Calu3 (cell line): ENCODE measurements around the gene OTUD7B. TPM values are rescaled to one million over a fixed set of nuclear protein-coding genes. Genes with fewer than 3 reads are reported as not detected.

Experiments
- BruUV-seq: library from RNA; stranded (reverse); fragments of 400-500 nt; replicated peaks from 2 replicates; lab custom pipeline; 2021; lab: Mats Ljungman, UMichigan
- CTCF ChIA-PET: fragments of 300-600 bp; sonication (Branson Sonifier 250); formaldehyde crosslinking; loops from one replicate; lab custom pipeline; 2022; ENCODE audit warnings: antibody characterized with exemption; lab: Charles Lee
- DNase-seq: peaks from one replicate; pipeline ENCODE4 v3.0.0; 2022
- H3K27ac Mint-ChIP-seq: one replicate; pipeline ENCODE4 v1.8.0; 2022; ENCODE audit warnings: mixed read lengths; ENCODE audit not compliant: unreplicated experiment
- H3K27me3 Mint-ChIP-seq: one replicate; pipeline ENCODE4 v1.8.0; 2022; ENCODE audit warnings: mixed read lengths; ENCODE audit not compliant: unreplicated experiment
- H3K36me3 Mint-ChIP-seq: one replicate; pipeline ENCODE4 v1.8.0; 2022; ENCODE audit warnings: mild to moderate bottlenecking, moderate library complexity, mixed read lengths; ENCODE audit not compliant: insufficient read depth, unreplicated experiment
- H3K4me1 Mint-ChIP-seq: one replicate; pipeline ENCODE4 v1.8.0; 2022; ENCODE audit warnings: mild to moderate bottlenecking, low read depth, mixed read lengths; ENCODE audit not compliant: unreplicated experiment
- H3K4me3 Mint-ChIP-seq: one replicate; pipeline ENCODE4 v1.8.0; 2022; ENCODE audit warnings: mild to moderate bottlenecking, low read depth, moderate library complexity, mixed read lengths; ENCODE audit not compliant: unreplicated experiment
- H3K9me3 Mint-ChIP-seq: one replicate; pipeline ENCODE4 v1.8.0; 2022; ENCODE audit warnings: low read depth, mixed read lengths; ENCODE audit not compliant: unreplicated experiment
- CTCF ChIP-seq: fragments of 200-600 bp; IDR thresholded peaks from one replicate; pipeline ENCODE4 v1.8.0; 2022; ENCODE audit warnings: antibody characterized with exemption; ENCODE audit not compliant: unreplicated experiment
- intact Hi-C: fragments of 100-400 bp; cut with micrococcal nuclease; formaldehyde crosslinking; loops from one replicate; pipeline ENCODE4 v1.10.0; 2022; ENCODE audit not compliant: unreplicated experiment
- total RNA-seq: library from RNA; stranded (reverse); gene quantifications from 2 replicates; pipeline ENCODE4 v1.2.3, GENCODE V29; 2022

Gene OTUD7B
- total RNA-seq, 1 experiment from 2014 or later = 34.9 TPM

GRCh38 chr1:149932474-149932873 is 78.1 kb downstream of the OTUD7B start:
- intact Hi-C loops = no loop called here
- no peaks in the 10 kb centered on the region for H3K27me3 Mint-ChIP-seq
- DNase-seq = no peak
- no TSS peak for BruUV-seq
- no peak for TF ChIP-seq CTCF
- CTCF ChIA-PET = interaction anchor here (0.6 kb wide), 1 partner anchor 62 kb away, joined by 3 read pairs; no protein-coding TSS in a partner anchor
- H3K4me1 Mint-ChIP-seq = peaks cover 45% of the 10 kb centered on the region
- H3K4me3 Mint-ChIP-seq = no peak overlapping the region
- no peaks in the 10 kb centered on the region for H3K9me3 Mint-ChIP-seq
- peaks cover 55% of the 10 kb centered on the region for H3K36me3 Mint-ChIP-seq
- H3K27ac Mint-ChIP-seq = no peak overlapping the region

GRCh38 chr1:149931212-149931790 is 79.2 kb downstream of the OTUD7B start:
- no peak for DNase-seq
- no peak for TF ChIP-seq CTCF
- no peak overlapping the region for H3K4me3 Mint-ChIP-seq
- peaks cover 37% of the 10 kb centered on the region for H3K4me1 Mint-ChIP-seq
- H3K27ac Mint-ChIP-seq = peak overlapping the region; percentile 15
- intact Hi-C loops = no loop called here
- H3K27me3 Mint-ChIP-seq = no peaks in the 10 kb centered on the region
- no TSS peak for BruUV-seq
- CTCF ChIA-PET = no interaction called here
- peaks cover 54% of the 10 kb centered on the region for H3K36me3 Mint-ChIP-seq
- no peaks in the 10 kb centered on the region for H3K9me3 Mint-ChIP-seq

GRCh38 chr1:149929856-149930255 is 80.7 kb downstream of the OTUD7B start:
- intact Hi-C loops = no loop called here
- CTCF ChIA-PET = no interaction called here
- BruUV-seq = no TSS peak
- H3K27ac Mint-ChIP-seq = no peak overlapping the region
- peaks cover 57% of the 10 kb centered on the region for H3K36me3 Mint-ChIP-seq
- no peak for TF ChIP-seq CTCF
- no peaks in the 10 kb centered on the region for H3K9me3 Mint-ChIP-seq
- H3K4me3 Mint-ChIP-seq = no peak overlapping the region
- H3K27me3 Mint-ChIP-seq = no peaks in the 10 kb centered on the region
- H3K4me1 Mint-ChIP-seq = peaks cover 40% of the 10 kb centered on the region
- DNase-seq = no peak

- H3K4me1 Mint-ChIP-seq = peaks cover 53% of the 10 kb centered on the region
Observed at GRCh38 chr1:149928401-149928724, 82.2 kb downstream of the OTUD7B start.

More at GRCh38 chr1:149928401-149928724, 82.2 kb downstream of the OTUD7B start:
- intact Hi-C loops = no loop called here
- CTCF ChIA-PET = interaction anchor here (1.0 kb wide), 1 partner anchor 40 kb away, joined by 4 read pairs; a partner anchor contains a TSS
- DNase-seq = no peak
- no peaks in the 10 kb centered on the region for H3K9me3 Mint-ChIP-seq
- H3K4me3 Mint-ChIP-seq = peak overlapping the region; percentile 91
- H3K27ac Mint-ChIP-seq = peak overlapping the region; percentile 77
- TF ChIP-seq CTCF = no peak
- peaks cover 69% of the 10 kb centered on the region for H3K36me3 Mint-ChIP-seq
- no TSS peak for BruUV-seq
- H3K27me3 Mint-ChIP-seq = no peaks in the 10 kb centered on the region
